Measurements from ENCODE around the gene TAF6.
A peak's percentile ranks its signal among the peaks of the same experiment; 100 is the strongest.
"Not testable (repeated sequence)": the region's sequence is repeated elsewhere in the genome, so short reads cannot be mapped to it uniquely, and the experiment has no call there.

TAF6 gene

DNA sequence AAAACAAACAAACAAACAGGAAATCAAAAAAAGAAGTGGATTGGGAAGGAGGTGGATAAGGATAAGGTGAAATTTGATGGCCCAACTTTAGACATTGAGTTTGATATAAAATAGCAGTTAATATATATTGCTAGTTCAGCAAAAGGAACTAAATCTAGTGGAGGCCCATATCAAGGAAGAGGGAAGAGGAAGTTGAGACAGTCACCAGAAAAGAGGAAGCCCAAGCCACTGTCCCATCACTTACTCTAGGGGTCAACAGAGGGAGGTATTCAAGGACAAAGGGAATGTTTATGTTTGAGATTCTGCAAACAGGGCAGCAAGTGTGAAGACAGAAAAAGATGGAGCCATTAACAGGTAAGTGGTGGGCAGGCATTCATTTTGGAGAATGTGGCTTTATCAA, 33.2 kb upstream of the TAF6 start:
- DNase-seq (ENCODE audit: low spot score) = no peak

DNA sequence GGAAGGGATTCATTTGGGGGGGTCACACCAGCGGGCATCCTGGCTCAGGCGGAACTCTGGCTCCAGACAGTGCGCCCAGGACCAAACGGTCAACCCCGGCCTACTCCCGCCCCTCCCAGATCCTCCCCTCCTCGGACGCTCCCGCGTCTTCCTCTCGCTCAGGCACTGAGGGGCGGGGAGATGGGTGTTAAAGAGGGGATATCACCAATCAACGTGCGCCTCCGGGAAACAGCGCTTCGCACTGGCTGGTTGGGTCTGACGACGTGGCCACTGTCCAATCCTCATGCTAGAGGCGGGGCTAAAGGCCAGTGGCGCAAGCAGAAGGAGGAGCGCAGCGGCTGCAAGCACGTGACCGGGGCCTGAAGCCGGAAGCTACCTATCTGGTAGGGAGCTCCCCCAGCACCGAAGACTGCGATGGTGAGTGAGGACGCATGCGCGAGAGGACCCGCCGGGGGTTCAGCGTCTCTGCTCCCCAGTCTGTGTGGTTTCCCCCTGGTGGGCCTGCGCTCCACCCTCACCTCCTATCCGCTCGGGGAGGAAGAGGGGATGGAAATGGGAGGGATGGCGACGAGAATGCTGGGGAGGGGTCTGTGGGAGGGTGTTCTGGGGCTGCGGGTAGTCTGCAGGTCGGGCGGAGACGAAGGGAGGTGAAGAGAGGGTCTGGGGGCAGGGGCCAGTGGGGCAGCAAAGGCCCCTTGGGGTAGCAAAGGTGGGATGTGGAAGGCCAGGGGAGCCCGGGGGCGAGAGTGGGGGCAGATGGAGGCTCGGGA, 29.6 kb upstream of the TAF6 start, which contains the start of gene LAMTOR4:
Gene LAMTOR4, plus strand, starts transcription at position 360 of the 770 bp plus-strand sequence. Its CDS starts 55 bp downstream, at position 415.
- DNase-seq (ENCODE audit: low spot score) = peak; percentile 99

DNA sequence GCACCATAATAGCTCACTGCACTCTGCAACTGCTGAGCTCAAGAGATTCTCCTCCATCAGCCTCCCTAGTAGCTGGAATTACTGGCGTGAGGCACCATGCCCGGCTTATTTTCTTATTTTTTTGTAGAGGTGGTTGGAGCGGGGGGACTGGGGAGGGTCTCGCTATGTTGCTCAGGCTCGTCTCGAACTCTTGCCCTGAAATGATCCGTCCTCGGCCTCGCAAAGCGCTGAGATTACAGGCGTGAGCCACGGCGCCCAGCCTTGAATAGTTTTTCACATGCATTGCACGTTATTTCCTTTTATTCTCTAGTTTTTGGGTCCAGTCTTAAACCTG, 29.0 kb upstream of the TAF6 start:
- no peak for DNase-seq (ENCODE audit: low spot score)

DNA sequence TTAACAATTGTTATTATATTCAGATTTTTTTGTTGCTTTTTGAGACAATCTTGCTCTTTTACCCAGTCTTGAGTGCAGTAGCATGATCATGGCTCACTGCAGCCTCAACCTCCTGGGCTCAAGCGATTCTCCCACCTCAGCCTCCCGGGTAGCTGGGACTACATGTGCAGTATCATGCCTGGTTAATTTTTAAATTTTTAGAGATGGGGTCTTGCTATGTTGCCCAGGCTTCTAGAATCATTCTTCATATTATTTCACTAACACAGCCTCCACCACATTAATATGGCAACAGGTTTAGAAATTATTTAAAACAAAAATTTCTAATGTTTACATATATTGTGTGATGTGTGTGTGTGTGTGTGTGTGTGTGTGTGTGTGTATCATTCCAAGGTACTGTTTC, 28.1 kb upstream of the TAF6 start:
- DNase-seq (ENCODE audit: low spot score) = no peak

DNA sequence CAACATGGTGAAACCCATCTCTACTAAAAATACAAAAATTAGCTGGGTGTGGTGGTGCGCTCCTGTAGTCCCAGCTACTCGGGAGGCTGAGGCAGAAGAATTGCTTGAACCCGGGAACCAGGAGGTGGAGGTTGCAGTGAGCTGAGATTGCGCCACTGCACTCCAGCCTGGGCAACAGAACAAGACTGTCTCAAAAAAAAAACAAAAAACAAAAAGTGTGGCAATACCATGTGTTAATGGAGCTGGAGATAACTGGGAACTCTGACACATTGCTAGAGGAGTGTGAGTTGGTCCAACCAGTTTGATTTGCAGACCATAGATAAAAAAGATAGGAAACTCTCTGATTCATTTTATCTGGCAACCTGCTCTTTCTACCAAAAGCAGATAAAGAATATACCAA, 27.2 kb upstream of the TAF6 start:
- DNase-seq (ENCODE audit: low spot score) = not testable (repeated sequence)

DNA sequence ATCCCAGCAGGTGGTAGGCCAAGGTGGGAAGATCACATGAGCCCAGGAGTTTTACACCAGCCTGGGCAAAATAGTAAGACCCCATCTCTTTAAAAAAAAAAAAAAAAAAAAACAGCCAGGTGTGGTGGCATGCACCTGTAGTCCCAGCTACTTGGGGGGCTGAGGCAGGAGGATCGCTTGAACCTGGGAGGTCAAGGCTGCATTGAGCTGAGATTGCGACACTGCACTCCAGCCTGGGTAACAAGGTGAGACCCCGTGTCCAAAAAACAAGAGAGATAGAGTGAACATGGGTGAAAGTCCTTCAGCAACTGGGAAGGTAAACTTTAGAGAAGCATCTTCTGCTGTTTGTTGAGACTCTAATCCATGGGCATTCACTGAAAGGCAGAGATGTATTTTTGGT, 23.3 kb upstream of the TAF6 start:
- no peak for DNase-seq (ENCODE audit: low spot score)

DNA sequence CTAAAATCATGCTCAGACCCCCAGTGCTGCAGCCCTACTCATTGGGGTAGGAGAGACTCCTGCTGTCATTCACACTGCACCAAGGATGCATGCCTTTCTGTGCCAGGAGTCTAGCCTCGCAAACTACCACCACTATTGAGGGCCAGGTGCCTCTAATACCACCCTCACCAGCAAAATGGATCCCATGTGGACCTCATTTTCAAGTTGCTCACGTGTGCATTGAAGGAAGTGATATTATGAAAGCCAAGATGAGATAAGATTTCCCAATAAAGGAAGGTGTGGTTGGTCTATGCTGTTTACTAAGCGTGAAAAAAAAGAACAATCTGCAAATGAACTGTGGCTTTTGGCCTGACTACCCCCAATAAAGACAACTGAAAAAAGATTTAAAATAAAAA, 22.4 kb upstream of the TAF6 start:
- DNase-seq (ENCODE audit: low spot score) = no peak

DNA sequence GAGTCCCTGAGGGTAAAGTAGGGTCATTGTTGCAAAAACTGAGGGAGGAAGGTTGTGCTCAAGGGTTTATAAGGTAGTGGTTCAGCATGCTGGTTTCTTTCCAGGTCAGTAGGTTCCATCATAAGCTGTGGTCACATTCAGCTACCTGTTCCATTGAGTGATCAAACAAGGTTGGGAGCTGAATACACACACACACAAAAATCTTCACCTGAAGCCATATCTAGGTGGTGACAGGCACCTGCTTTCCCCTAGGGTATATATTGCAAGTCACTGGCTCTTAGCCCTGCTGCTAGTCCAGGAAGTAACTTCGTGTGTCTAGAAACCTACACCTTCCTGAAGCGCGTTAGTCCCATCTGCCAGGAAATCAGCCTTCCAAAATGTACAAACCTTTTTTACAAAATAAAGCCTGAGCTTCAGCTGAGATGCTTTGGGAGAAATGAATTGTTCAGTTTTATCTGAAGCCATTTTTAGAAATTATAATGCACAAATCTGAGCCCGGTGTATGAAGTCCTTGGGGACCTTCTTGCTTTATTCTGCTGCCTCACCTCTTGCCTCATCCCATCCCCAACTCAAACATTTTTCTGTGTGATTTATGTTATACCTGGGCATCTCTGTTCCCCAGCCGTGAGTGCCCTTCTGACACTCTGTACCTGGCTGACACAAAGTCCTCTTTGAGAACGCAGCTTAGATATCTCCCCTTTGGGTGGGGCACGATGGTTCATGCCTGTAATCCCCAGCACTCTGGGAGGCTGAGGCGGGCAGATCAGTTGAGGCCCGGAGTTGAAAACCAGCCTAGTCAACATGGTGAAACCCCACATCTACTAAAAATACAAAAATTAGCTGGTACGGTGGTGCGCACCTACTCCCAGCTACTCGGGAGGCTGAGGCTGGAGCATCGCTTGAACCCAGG, 18.9 kb upstream of the TAF6 start:
- DNase-seq (ENCODE audit: low spot score) = no peak

DNA sequence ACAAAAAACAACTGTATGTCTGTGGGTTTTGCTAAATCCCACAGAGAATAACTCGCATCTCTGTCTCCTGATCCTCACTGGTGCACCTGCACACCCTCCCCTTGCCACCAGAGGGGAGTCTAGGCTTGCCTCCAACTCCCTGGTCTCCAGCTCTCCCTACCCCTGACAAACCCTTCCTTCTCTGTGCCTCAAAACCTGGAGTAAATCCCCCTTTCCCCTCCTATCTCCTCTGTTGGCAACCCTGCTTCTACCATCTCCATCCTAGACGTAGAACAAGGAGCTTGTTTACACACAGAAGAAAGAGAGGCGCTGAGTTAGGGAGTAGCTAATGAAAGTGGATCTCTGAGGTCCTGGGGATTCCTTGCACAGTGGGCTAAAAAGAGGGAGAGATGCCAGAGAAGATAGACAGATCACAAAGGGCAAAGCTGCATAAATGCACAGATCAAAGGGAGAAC, 13.6 kb upstream of the TAF6 start:
- peak; percentile 51 for DNase-seq (ENCODE audit: low spot score)

DNA sequence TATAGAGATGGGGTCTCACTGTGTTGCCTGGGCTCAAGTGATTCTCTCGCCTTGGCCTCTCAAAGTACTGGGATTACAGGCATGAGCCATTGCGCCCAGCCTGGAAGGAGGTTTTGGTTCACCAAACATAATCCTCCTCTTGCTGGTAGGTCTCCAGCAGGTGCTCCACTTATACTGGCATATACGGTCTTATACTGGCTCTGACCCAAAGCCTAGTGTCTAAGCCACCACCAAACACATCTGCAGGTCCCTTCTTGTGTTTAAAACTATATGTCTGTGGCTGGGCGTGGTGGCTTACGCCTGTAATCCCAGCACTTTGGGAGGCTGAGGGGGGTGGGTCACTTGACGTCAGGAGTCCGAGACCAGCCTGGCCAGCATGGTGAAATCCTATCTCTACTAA, 13.0 kb upstream of the TAF6 start:
- no peak for DNase-seq (ENCODE audit: low spot score)

DNA sequence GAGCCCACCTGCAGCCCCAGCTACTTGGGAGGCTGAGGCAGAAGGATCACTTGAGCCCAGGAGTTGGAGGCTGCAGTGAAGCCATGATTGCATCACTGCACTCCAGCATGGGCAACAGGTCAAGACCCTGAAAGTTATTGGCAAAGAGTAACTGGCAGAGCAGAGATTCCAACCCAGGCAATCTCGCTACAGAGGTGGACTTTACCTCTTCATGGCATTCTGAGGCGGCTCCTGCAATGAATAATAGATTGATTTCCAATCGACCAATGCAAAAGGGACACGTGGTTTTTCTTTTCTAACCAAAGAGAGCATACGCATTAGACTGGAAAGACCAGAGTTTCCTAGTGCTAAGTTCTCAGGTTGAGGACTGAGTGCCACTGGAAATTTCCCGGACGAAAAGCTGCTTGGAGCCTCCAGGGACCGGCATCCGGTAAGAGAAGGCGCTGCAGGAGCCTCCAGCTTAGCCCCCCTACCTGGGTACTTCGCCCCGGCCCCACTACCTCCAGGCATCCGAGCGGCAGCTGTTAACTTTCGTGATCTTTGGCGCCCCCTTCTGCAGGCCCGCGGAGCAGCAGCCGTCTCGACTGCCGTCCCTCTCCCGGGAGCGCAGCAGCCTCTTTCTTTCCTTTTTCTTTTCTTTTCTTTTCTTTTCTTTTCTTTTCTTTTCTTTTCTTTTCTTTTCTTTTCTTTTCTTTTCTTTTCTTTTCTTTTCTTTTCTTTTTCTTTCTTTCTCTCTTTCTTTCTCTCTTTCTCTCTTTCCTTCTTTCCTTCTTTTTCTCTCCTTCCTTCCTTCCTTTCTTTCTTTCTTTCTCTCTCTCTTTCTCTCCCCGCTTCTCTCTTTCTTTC, 11.7 kb upstream of the TAF6 start:
- DNase-seq (ENCODE audit: low spot score) = no peak

DNA sequence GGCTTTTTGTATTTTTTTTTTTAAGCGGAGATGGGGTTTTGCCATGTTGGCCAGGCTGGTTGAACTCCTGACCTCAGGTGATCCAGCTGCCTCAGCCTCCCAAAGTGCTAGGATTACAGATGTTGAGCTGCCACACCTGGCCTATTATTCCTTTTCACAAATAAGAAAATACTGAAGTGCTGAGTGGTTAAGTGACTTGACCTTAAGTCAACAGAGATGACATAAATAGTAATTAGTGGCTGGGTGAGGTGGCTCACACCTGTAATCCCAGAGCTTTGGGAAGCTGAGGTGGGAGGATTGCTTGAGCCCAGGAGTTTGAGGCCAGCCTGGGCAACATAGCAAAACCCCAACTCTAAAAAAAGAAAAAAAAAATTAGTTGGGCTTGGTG, 11.1 kb upstream of the TAF6 start:
- DNase-seq (ENCODE audit: low spot score) = not testable (repeated sequence)

DNA sequence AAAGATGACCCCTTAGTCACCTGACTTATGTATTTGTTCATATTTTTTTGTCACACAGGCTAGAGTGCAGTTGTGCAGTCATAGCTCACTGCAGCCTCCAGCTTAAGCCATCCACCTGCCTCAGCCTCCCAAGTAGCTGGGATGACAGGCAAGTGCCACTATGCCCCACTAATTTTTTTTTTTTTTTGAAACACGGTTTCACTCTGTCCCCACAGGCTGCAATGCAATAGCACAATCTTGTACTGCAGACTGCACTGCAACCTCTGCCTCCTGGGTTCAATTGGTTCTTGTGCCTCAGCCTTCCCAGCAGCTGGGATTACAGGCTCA, 9.4 kb upstream of the TAF6 start:
- DNase-seq (ENCODE audit: low spot score) = no peak

DNA sequence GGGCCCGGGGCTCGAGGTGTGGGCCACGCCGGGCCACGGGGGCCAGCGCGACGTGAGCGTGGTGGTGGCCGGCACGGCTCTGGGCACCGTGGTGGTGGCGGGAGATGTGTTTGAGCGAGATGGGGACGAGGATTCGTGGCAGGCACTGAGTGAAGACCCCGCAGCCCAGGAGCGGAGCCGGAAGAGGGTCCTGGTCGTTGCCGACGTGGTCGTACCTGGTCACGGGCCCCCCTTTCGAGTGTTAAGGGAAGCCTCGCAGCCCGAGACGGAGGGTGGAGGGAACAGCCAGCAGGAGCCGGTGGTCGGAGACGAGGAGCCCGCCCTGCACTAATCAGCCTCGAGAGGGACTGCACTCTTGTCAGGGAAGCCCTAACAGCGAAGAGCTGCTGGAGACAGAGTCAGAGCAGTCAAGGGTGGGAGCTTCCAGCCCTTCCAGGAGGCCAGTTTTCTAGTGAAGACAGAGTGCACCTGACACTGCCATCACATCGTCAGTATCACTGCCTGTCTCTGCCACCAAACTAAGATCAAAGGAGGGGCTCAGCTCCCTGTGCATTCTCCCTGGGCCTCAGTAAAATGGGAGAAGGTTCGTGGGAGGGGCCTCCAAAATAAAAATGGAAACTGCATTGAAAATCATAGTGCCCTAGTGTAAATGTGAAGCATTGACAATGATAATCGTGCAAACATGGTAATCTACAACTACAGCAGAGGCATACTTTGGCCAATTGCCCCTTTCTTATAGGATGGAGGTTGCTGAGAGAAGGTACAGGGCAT, 8.9 kb upstream of the TAF6 start:
- no peak for DNase-seq (ENCODE audit: low spot score)

DNA sequence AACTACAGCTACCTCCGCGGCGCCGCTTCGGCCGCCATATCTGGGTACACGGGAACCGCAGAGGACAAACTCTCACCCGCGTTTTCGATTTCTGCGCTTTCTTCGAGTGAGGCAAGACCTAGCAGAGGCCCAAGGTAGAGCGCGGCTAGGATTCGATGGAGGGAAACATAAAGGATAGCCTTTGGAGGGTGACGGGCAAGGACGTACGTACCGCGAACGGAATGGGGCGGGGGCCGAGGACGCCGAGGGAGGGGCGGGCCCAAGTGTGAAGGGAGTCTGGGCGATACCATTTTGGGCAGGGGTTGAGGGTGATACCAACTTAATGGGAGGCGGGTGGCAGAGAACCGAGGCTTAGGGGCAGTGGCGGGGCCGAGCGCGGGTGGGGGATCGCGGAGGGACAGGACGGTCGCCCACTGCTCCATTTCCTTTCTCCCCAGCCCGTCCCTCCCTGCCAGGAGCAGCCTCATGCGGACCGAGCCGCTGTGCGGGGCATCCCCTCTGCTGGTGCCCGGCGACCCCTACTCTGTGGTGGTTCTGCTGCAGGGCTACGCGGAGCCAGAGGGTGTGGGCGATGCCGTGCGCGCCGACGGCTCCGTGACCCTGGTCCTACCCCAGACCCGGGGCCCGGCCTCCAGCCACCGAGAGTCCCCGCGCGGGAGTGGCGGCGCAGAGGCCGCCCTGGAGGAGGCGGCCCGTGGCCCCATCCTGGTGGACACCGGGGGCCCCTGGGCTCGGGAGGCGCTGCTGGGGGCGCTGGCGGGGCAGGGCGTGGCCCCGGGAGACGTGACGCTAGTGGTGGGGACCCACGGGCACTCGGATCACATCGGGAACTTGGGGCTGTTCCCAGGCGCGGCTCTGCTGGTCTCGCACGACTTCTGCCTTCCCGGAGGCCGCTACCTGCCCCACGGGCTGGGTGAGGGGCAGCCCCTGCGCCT, 8.0 kb upstream of the TAF6 start, which contains the start of gene MBLAC1:
Gene MBLAC1, plus strand, starts transcription at position 37 of the 935 bp plus-strand sequence. Its CDS starts 429 bp downstream, at position 466.
- peak; percentile 90 for DNase-seq (ENCODE audit: low spot score)

DNA sequence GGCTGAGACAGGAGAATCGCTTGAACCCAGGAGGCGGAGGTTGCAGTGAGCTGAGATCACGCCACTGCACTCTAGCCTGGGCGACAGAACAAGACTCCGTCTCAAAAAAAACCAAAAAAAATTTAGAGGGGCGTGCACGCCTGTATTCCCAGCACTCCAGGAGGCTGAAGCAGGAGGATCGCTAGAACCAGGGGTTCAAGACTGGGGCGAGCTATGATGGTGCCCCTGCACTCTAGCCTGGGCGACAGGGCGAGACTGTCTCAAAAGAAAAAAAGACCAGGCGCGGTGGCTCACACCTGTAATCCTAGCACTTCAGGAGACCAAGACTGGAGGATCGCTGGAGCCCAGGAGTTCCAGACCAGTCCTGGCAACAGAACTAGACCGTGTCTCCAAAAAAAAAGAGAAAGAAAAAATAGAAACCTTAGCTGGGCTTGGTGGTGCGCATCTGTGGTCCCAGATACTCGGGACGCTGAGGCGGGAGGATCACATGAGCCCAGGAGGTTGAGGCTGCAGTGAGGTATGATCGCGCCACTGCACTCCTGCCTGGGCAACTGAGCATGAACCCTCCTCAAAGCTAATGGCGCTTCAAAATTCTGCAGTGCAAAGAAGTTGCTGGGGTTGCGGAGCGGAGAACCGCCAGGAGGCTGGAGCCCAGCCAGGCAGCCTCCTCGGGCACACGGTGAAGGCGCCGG, 7.2 kb upstream of the TAF6 start:
- no peak for DNase-seq (ENCODE audit: low spot score)

DNA sequence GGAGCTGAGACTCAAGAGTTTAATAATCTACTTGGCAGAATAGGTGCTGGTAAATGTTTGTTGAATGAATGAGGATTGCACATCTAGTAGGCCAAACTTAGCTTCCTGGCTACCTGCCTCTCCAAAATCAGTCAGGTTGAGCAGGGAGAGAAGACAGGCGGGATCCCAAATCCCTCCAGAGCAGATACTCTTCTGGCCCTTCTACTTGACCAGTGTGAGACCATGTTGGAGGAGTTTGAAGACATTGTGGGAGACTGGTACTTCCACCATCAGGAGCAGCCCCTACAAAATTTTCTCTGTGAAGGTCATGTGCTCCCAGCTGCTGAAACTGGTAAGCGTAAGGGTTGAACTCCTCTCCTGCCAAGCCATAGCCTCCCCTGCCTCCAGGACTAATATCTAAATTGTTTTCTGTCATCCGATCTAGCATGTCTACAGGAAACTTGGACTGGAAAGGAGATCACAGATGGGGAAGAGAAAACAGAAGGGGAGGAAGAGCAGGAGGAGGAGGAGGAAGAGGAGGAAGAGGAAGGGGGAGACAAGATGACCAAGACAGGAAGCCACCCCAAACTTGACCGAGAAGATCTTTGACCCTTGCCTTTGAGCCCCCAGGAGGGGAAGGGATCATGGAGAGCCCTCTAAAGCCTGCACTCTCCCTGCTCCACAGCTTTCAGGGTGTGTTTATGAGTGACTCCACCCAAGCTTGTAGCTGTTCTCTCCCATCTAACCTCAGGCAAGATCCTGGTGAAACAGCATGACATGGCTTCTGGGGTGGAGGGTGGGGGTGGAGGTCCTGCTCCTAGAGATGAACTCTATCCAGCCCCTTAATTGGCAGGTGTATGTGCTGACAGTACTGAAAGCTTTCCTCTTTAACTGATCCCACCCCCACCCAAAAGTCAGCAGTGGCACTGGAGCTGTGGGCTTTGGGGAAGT, 5.4 kb upstream of the TAF6 start:
- DNase-seq (ENCODE audit: low spot score) = no peak

DNA sequence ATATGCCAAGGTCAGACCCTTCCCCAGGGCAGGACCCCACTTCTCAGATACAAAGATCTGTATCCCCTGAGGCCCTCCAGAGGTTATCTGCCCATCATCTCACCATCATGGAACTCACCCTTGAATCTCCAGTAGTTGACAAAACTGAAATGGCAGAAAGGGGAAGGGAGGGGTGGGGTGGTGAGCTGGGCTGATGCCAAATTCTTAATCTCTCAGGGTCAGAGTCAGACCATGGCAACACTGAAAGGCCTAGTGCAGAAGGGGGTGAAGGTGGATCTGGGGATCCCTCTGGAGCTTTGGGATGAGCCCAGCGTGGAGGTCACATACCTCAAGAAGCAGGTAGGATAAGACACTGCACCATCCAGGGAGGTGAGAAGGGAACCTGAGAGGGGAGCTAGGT, 3.4 kb upstream of the TAF6 start:
- no peak for DNase-seq (ENCODE audit: low spot score)

DNA sequence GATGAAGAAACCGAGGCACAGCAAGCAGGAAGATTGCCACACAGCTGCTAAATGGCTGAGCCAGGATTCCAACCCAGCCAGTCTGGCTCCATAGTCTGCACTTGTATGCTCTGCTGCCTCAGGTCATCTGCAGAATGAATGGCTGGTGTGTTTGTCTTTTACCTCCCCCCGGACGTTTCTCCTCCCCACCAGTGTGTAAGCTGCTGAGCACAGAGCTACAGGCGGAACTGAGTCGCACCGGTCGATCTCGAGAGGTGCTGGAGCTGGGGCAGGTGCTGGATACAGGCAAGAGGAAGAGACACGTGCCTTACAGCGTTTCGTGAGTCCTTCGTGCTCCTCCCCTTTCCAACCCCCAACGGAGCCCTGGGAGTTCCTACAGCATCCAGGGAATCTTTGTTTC, 2.9 kb upstream of the TAF6 start:
- no peak for DNase-seq (ENCODE audit: low spot score)
